HCT116 (cell line): ENCODE results near the gene COBL.

Source experiments
- EZH2phosphoT487 ChIP-seq: fragments of 200-600 bp; IDR thresholded peaks from 2 replicates; pipeline ENCODE4 v1.6.1; 2018; ENCODE audit warnings: antibody characterized with exemption, borderline replicate concordance
- POLR2A ChIP-seq: IDR thresholded peaks from 2 replicates; pipeline ENCODE4 v1.7.0; 2011; ENCODE audit warnings: borderline replicate concordance; ENCODE audit not compliant: insufficient read depth, insufficient read length; ENCODE audit errors: extremely low read depth
- POLR2AphosphoS5 ChIP-seq: IDR thresholded peaks from 2 replicates; pipeline ENCODE4 v1.6.1; 2011; ENCODE audit warnings: mild to moderate bottlenecking, low read depth, low read length, moderate library complexity
- TCF7L2 ChIP-seq: IDR thresholded peaks from 2 replicates; pipeline ENCODE4 v1.7.0; 2011; ENCODE audit warnings: borderline replicate concordance, inconsistent platforms; ENCODE audit not compliant: insufficient read depth, insufficient read length; ENCODE audit errors: extremely low read depth
- ZFX ChIP-seq: fragments of 450-650 bp; IDR thresholded peaks from 2 replicates; pipeline ENCODE4 v1.6.1; 2017
- ZNF274 ChIP-seq: fragments of 200-500 bp; sonication (Bioruptor generic); IDR thresholded peaks from 2 replicates; pipeline ENCODE4 v1.6.1; 2014; ENCODE audit warnings: mild to moderate bottlenecking, low read depth, low read length, inconsistent platforms
- TF ChIP-seq, protein P1 (sequence below), 3 experiments: fragments of 200-600 bp in 1 of 3; sonication (generic) in 1 of 3; IDR thresholded peaks in 2 of 3; conservative IDR thresholded peaks in 1 of 3; 2 replicates each; pipeline ENCODE4 v1.5.1; 2012 to 2017; ENCODE audit warnings: low read depth in 2 of 3, low read length in 2 of 3, antibody characterized with exemption in 1 of 3, borderline replicate concordance in 1 of 3, control low read depth in 1 of 3, mild to moderate bottlenecking in 1 of 3, mixed read lengths in 1 of 3, mixed run types in 1 of 3, moderate library complexity in 1 of 3; ENCODE audit not compliant: insufficient read depth in 1 of 3
- TF ChIP-seq, protein P2 (sequence below): IDR thresholded peaks from 2 replicates; pipeline ENCODE4 v1.6.1; 2012

DNA sequence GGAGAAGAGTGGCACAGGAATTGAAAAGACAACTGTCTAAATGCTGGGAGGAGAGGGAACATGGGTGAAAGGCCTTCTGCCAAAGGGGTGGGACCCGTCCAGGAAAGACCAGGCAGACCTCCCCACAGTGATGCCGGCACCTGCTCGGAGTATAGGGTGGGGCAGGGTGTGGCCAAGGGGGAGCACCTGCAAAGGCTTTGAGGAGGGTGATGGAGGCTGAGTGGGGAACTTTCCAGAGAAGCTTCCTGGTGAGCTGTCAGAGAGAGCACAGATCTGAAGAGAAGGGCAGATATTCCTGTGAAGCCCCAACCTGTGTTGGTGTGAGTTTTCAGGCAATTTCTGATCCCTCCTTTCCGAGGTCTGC lies 270.5 kb downstream of the COBL start:
- TF ChIP-seq ZFX (no peak), POLR2A (no peak), TCF7L2 (no peak), EZH2phosphoT487 (no peak), POLR2AphosphoS5 (no peak), ZNF274 (no peak)
- TF ChIP-seq, protein P1, sequence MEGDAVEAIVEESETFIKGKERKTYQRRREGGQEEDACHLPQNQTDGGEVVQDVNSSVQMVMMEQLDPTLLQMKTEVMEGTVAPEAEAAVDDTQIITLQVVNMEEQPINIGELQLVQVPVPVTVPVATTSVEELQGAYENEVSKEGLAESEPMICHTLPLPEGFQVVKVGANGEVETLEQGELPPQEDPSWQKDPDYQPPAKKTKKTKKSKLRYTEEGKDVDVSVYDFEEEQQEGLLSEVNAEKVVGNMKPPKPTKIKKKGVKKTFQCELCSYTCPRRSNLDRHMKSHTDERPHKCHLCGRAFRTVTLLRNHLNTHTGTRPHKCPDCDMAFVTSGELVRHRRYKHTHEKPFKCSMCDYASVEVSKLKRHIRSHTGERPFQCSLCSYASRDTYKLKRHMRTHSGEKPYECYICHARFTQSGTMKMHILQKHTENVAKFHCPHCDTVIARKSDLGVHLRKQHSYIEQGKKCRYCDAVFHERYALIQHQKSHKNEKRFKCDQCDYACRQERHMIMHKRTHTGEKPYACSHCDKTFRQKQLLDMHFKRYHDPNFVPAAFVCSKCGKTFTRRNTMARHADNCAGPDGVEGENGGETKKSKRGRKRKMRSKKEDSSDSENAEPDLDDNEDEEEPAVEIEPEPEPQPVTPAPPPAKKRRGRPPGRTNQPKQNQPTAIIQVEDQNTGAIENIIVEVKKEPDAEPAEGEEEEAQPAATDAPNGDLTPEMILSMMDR (IDR thresholded peaks at IDR 0.05 in 2 of 3, conservative IDR thresholded peaks at IDR 0.05 in 1 of 3; ENCODE audit: borderline replicate concordance in 1 of 3, insufficient read depth in 1 of 3, low read depth in 2 of 3, low read length in 2 of 3): no peak
- TF ChIP-seq, protein P2, sequence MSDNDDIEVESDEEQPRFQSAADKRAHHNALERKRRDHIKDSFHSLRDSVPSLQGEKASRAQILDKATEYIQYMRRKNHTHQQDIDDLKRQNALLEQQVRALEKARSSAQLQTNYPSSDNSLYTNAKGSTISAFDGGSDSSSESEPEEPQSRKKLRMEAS: no peak
